ENCODE measurements around the gene OSBPL6. TPM values are rescaled to one million over a fixed set of nuclear protein-coding genes. Genes with fewer than 3 reads are reported as not detected.
A peak's percentile ranks its signal among the peaks of the same experiment; 100 is the strongest.

OSBPL6 gene
- total RNA-seq, 6 experiments from 2014 or later: 2.4 to 7.5 (median 3.3) TPM

DNA sequence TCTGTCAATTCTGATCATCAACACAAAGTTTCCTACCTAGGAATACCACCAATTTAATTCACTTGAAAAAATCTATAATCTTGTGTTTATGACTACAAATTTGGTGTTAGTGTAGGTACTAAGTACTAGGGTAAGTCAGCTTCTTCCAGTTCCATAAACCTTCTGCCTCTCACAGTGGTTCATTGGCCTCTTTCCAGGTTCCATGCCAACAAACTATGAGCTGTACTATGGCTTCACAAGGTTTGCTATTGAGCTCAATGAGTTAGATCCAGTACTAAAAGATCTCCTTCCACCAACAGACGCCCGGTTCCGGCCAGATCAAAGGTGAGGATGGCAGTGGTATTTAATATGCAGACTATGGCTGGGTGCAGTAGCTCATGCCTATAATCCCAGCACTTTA, 197.9 kb downstream of the OSBPL6 start:
- H3K36me3 Mint-ChIP-seq (ENCODE audit: low read depth): peaks cover 5% of the 10 kb centered on the region; the same call in 1 of the 2 replicates

DNA sequence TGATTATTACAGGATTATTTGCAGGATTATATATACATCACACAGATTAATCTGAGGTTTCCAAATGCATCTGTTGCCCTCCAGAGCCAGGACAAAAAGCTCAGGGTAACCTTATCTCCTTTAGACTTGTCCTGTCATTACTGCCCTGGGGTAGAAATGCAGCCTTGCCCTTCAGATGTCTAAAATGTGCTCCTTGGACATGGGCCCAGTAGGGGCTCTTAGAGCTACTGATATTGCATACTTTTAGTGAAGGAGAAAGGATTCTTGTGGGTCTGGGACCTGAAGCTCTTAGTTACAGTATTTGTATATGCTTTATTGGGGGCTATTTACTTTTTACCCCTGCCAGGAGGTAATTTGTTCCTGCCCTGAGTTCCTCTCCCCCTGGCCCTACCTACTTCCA, 200.5 kb downstream of the OSBPL6 start:
- Mint-ChIP-seq H3K4me1 (ENCODE audit: low read depth) (peaks cover 25% of the 10 kb centered on the region), H3K36me3 (ENCODE audit: low read depth) (no peaks in the 10 kb centered on the region), H3K9me3 (no peaks in the 10 kb centered on the region), H3K27me3 (ENCODE audit: insufficient read depth) (peaks cover 1% of the 10 kb centered on the region; the same call in 1 of the 2 replicates), H3K27ac (no peak overlapping the region), H3K4me3 (no peak overlapping the region)
- DNase-seq: no peak
- TF ChIP-seq, protein P1, sequence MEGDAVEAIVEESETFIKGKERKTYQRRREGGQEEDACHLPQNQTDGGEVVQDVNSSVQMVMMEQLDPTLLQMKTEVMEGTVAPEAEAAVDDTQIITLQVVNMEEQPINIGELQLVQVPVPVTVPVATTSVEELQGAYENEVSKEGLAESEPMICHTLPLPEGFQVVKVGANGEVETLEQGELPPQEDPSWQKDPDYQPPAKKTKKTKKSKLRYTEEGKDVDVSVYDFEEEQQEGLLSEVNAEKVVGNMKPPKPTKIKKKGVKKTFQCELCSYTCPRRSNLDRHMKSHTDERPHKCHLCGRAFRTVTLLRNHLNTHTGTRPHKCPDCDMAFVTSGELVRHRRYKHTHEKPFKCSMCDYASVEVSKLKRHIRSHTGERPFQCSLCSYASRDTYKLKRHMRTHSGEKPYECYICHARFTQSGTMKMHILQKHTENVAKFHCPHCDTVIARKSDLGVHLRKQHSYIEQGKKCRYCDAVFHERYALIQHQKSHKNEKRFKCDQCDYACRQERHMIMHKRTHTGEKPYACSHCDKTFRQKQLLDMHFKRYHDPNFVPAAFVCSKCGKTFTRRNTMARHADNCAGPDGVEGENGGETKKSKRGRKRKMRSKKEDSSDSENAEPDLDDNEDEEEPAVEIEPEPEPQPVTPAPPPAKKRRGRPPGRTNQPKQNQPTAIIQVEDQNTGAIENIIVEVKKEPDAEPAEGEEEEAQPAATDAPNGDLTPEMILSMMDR (IDR thresholded peaks at IDR 0.05): no peak

More for the DNA sequence above, 197.9 kb downstream of the OSBPL6 start:
- Mint-ChIP-seq H3K27ac (no peak overlapping the region), H3K4me1 (ENCODE audit: low read depth) (peaks cover 25% of the 10 kb centered on the region), H3K27me3 (ENCODE audit: insufficient read depth) (peaks cover 1% of the 10 kb centered on the region; the same call in 1 of the 2 replicates), H3K9me3 (no peaks in the 10 kb centered on the region), H3K4me3 (no peak overlapping the region)
- peak; percentile 29 for DNase-seq
- TF ChIP-seq, protein P1 (IDR thresholded peaks at IDR 0.05): no peak

DNA sequence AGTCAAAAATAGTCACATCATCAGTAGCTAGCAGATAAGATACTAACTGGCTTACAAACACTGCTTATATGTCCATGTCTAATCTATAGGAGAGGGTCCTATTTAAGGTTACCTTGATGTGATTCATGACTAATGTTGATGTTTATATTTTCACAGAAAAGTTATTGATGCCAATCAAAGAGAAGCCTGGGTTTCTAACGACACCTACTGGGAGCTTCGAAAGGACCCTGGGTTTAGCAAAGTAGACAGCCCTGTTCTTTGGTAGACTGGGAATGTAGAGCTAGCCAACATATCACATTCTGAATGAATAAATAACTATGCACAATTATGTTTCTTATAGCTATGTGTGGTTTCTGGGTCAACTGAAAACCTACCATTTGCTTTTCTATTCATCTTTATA, 201.0 kb downstream of the OSBPL6 start:
- Mint-ChIP-seq H3K27ac (no peak overlapping the region), H3K4me1 (ENCODE audit: low read depth) (peaks cover 25% of the 10 kb centered on the region), H3K9me3 (no peaks in the 10 kb centered on the region), H3K4me3 (no peak overlapping the region), H3K27me3 (ENCODE audit: insufficient read depth) (peaks cover 1% of the 10 kb centered on the region; the same call in 1 of the 2 replicates), H3K36me3 (ENCODE audit: low read depth) (no peaks in the 10 kb centered on the region)
- DNase-seq: no peak
- TF ChIP-seq, protein P1 (IDR thresholded peaks at IDR 0.05): no peak

DNA sequence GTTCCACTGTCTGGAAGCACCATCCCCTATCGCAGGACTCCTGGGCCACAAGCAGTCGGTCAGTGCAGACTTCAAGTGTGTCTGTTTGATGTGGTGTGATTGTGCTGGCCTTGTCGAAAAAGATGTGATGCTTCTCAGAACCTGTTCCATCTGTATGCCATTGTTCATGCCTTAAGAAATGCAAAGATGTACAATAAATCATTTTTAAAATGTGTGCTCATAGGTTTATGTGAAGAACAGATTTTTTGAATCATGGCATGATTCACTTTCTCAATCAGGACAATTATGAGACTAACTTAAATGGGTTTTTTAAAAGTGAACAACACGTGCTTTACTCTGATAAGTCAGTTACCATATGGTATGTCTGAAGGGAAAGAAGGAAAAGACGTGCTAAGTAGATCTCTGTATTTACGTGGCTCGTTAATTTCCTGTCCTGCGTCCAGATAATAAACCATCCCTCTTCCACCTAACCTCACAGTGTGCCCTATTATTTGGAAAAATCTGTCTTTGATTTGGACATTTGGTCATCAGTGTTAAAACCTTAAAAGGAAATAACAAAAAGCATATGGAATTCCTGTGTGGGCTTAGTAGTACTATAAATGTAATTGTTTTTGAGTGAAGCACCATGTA, 201.7 kb downstream of the OSBPL6 start:
- TF ChIP-seq, protein P1 (IDR thresholded peaks at IDR 0.05): no peak
- no peak for DNase-seq
- Mint-ChIP-seq H3K27me3 (ENCODE audit: insufficient read depth) (0 out of 2 replicates have a peak, but pooled peaks cover 1% of the 10 kb centered on the region), H3K27ac (no peak overlapping the region), H3K9me3 (no peaks in the 10 kb centered on the region), H3K4me1 (ENCODE audit: low read depth) (peaks cover 25% of the 10 kb centered on the region), H3K4me3 (peak overlapping the region; percentile 26; the same call in 1 of the 2 replicates), H3K36me3 (ENCODE audit: low read depth) (no peaks in the 10 kb centered on the region)

DNA sequence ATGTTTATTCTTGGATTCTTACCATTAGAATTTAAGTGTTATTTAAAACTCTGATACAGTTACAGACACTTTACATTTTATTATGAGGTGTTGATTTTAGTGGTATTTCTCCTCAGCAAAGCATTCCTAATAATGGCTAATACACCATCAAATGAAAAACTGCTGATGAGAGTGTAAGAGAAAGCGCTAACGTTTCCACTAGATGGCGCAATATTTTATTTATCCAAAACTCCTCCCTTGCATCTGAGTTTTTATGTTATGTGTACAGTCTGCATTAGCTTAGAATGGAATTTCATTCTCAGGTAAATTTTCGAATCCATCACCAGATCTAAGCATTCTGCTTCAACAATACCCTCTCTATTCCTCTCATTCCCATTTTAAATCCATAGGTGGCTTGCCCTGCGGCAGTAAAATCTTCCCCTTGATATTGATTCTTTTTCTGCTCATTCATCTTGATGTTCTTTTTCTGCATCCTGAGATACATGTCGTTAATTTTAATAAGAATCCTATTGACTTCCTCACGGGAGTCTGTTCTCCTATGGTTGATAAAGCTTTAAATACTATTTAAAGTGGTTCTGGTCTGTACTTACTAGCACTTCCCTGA, 202.8 kb downstream of the OSBPL6 start:
- Mint-ChIP-seq H3K9me3 (no peaks in the 10 kb centered on the region), H3K4me3 (no peak overlapping the region), H3K36me3 (ENCODE audit: low read depth) (no peaks in the 10 kb centered on the region), H3K27ac (no peak overlapping the region), H3K4me1 (ENCODE audit: low read depth) (peaks cover 23% of the 10 kb centered on the region), H3K27me3 (ENCODE audit: insufficient read depth) (0 out of 2 replicates have a peak, but pooled peaks cover 1% of the 10 kb centered on the region)
- peak; percentile 49 for DNase-seq
- TF ChIP-seq, protein P1 (IDR thresholded peaks at IDR 0.05): peak; percentile 90
